Suprapubic skin (tissue), 3 donors: ENCODE data around the gene WDR11.

Experiments used
- CTCF ChIP-seq, 2 donors: fragments of 200-600 bp in 1 of 2; fragments of 450-650 bp in 1 of 2; sonication (generic) in 1 of 2; IDR thresholded peaks; one replicate each; pipeline ENCODE4 v1.5.1; 2016 to 2019; ENCODE audit warnings: antibody characterized with exemption in 2 of 2, mild to moderate bottlenecking in 1 of 2, moderate library complexity in 1 of 2
- POLR2A ChIP-seq, 2 donors: fragments of 450-650 bp; IDR thresholded peaks; one replicate each; pipeline ENCODE4 v1.6.1; 2017; ENCODE audit warnings: antibody characterized with exemption in 2 of 2, mild to moderate bottlenecking in 2 of 2, moderate library complexity in 2 of 2

DNA sequence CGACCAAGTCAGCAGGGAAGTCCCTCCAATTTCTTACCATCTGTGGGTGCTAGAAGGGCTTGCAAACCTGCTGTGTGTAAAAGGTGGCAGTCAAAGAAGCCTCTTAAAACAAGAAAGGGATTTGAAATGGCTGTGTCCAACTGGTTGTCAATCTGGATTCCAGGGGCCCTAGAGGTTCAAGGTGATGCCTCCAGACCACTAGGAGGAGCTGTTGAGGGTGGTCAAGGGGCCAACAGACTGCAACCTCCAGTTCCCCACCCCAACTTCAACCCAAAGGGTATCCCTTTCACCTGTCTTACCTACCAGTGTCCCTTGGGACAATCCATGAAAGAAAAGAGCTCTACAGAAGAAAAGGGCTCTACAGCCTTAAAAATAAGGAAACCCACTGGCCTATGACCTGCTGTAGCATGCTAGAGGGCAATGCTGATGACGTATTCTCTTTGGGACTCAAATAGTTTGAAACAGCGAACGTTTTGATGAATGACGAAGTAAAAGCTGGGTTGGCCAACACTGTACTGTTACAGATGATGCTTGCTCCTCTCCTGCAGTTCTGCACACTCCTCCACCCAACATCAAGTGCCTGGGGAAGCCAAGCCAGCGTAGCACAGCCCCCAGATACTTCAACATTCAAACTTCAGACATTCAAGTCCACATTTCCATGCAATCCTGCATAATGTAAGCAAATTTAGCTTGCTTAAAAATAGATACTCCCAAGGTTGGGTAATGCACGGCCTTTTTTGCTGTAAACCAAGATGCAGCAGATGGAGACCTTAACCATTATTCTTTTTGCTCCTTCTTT, 45.9 kb upstream of the WDR11 start:
- TF ChIP-seq POLR2A (IDR thresholded peaks at IDR 0.05) (no peak), CTCF (IDR thresholded peaks at IDR 0.05) (no peak)
